HG02571 (cell line): ENCODE data around the gene ITGB7.

Experiments
- ATAC-seq: cut with Tn5 transposase; IDR thresholded peaks from one replicate; pipeline ENCODE4 v1.9.1; 2021; ENCODE audit warnings: mild to moderate bottlenecking, moderate library complexity; ENCODE audit not compliant: unreplicated experiment

Gene ITGB7

GRCh38 chr12:53198486-53199110 is 8.5 kb downstream of the ITGB7 start:
- ATAC-seq, result no peak

GRCh38 chr12:53197011-53197640 is 9.9 kb downstream of the ITGB7 start:
- no peak for ATAC-seq

DNA sequence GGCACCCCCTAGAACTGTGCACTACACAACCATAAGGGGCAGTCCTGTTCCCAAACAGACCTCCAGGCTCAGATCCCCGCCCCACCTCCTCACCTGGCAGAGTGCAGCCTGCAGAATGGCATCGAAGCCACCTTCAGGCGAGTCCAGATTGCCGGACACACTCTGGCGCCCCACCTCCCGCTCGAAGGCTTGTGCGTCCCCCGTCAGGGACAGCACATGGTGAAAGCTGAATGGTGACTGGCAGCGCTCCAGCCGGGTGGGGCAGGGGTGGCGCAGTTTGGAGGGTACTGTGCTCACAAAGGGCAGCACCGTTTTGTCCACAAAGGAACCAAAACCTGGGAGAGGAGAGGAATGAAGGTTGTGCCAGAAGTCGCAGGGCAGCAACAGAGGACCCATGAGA is 10.6 kb downstream of the ITGB7 start:
- ATAC-seq, result no peak

GRCh38 chr12:53195516-53196420 is 11.3 kb downstream of the ITGB7 start:
- no peak for ATAC-seq

- no peak for ATAC-seq
These were observed 12.1 kb downstream of the ITGB7 start for GRCh38 chr12:53194973-53195372.

DNA sequence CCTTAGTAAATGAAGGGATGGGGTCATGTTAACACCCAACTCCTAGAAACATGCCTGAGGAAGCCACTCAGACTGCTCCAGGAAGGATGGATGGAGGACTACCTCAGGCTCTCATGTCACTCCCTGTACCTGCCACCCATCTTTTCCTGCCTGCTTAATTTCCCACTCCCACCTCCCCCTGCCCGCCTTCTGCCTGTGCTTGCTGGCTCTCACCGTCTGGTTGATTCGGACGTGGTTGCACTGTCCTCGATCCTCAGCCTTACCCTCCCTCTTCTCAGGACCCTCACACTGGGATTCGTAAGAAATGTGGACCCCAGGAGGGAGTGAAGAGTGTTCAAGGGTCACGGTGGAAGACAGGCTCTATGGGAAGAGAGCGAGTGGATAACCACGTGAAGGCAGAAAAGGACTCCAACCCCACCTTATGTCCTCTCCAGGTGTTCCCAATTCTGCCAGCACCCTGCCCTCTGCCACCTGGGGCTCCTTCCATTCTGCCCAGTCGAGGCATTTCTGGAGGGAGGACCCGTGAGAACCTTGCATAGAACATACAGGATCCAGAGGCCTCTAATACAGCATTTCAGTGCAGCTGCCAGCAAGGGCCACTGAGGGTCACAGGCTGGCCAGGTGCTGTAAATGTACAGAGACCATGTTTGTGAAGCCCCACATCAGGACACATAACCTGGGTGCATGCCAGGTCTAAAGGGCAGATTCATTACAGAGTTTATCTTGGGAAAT is 12.9 kb downstream of the ITGB7 start:
- ATAC-seq, result no peak

- no peak for ATAC-seq
These were observed 14.0 kb downstream of the ITGB7 start for GRCh38 chr12:53193040-53193439.

DNA sequence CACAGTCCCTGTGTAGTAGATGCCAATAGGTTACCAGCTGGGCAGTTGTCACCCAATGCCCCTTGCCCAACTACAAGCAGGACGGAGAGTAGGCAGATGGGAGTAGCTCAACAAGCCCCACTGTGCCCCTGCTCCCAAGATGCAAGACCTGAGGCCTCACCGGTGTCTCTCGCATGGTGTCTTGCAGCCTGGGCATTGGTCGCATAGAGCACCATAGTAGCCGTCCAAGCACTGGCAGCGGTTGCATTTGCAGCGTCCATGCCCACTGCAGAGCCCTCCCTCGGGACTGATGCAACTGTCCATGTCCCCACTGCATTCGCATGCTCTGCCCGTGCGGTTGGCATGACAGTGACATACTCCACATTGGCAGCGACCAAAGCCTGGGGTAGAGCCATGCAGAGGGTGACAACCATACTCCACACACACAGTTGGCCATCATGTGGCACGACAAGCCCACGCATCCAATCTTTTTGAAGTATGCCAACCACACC is 14.5 kb downstream of the ITGB7 start:
- no peak for ATAC-seq

- ATAC-seq, result no peak
These were observed 15.0 kb downstream of the ITGB7 start for GRCh38 chr12:53191885-53192530.

GRCh38 chr12:53191096-53191884 is 15.8 kb downstream of the ITGB7 start:
- ATAC-seq, result no peak

- no peak for ATAC-seq
These were observed 16.8 kb downstream of the ITGB7 start for GRCh38 chr12:53190108-53190729.

GRCh38 chr12:53187145-53187899 is 19.7 kb downstream of the ITGB7 start:
- ATAC-seq, result no peak

GRCh38 chr12:53186745-53187144 is 20.3 kb downstream of the ITGB7 start:
- no peak for ATAC-seq

DNA sequence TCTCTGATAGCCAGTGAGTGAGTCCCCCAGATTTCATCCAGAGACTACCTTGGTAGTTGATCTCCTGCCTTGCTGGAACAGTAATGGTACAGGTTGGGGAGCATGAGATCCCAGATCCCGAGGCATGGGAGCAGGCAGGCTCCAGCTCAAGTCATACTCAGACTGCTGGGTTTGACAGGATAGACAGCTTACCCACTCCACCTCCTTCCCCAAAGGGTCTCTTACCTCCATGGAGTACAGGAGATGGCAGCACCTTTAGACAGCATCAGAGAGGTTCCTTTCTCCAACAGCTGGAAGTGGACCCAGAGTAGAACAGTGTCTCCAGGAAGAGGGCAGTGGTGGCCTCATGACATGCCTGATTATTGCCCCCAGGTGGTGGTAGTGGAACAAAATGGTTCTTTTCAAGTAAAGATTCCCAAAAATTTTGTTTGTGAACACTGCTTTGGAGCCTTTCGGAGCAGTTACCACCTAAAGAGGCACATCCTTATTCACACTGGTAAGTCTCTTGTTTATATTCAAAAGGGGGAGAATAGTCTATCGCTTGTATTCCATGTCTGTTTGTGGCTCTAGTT is 21.4 kb downstream of the ITGB7 start:
- ATAC-seq, result no peak

- ATAC-seq, result no peak
These were observed 22.2 kb downstream of the ITGB7 start for GRCh38 chr12:53184828-53185227.

DNA sequence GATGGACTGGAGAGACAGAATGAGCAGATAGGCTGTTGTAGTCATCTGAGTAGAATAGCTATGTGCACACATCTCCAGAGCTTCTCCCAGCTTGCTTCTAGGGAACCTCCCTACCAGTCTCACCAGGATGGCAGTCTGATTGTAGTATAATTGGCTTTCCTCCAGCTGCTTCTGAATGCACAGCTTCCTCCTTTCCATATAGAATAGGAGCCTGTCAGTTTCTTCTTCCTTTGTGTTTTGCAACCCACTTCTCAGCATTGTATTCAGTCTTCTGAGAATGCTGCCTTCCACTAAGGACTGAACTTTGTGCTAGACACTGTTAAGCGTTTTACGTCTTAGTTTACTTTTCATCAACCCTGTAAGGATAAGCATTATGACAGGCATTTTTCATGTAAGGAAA is 24.1 kb downstream of the ITGB7 start:
- ATAC-seq, result no peak

DNA sequence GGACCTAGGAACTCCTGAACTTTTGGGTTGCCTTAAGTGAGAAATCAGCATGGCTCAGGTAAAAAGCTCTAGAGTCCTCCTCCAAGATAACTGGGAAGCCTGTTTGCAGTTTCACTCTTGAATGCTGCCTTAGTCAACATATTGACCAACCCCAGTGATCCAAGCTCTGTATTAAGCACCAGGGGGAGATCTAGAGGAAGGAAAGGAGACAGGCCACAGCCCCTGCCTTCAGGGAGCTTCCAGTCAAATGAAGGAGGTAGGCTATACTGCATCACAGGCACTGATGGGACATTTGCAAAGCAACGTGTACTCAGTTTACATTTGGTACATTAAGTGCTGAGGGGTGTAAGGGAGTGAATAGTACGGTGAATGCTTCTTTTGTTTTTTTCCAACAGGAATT is 25.1 kb downstream of the ITGB7 start:
- ATAC-seq, result no peak

- ATAC-seq, result peak; percentile 44
These were observed 26.0 kb downstream of the ITGB7 start for GRCh38 chr12:53180931-53181645.
